Measurements from ENCODE around the gene NAAA. TPM values are rescaled to one million over a fixed set of nuclear protein-coding genes. Genes with fewer than 3 reads are reported as not detected.

NAAA gene
- total RNA-seq, 4 donors from 2014 or later: 26.9 to 68.6 (median 47.0) TPM

DNA sequence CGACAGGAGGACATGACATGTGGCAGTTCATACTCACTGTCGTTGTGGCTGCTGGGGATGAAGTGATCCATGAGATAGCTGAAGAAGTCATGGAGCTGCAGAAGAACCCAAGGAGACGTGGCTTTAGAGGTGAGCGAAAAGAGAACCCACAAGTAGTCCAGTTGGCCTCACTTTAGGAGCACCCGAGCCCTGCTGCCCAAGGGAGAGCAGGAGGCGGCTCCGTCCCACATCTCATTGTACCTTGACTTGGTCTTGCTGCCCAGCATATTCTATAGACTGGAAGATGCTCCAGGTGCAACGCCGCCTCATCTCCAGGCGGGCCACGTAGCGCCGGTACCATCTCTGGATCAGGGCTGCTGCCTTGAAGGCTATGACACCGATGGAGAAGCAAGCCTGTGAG is 49.2 kb downstream of the NAAA start:
- H3K27me3 ChIP-seq: peaks cover 6% of the 10 kb centered on the region
- no peaks in the 10 kb centered on the region for H3K4me1 ChIP-seq
- no peaks in the 10 kb centered on the region for H3K36me3 ChIP-seq
- 93% methylated on average over 12 of the region's 14 CpGs for WGBS
- DNase-seq (ENCODE audit: low spot score in 2 of 2): no peak
- H3K27ac ChIP-seq: no peak overlapping the region
- H3K4me3 ChIP-seq: no peak overlapping the region
- H3K9me3 ChIP-seq: no peaks in the 10 kb centered on the region
- TF ChIP-seq POLR2A (IDR thresholded peaks at IDR 0.05): no peak
- no peak for TF ChIP-seq POLR2AphosphoS5 (IDR thresholded peaks at IDR 0.05)
- TF ChIP-seq, protein P1, sequence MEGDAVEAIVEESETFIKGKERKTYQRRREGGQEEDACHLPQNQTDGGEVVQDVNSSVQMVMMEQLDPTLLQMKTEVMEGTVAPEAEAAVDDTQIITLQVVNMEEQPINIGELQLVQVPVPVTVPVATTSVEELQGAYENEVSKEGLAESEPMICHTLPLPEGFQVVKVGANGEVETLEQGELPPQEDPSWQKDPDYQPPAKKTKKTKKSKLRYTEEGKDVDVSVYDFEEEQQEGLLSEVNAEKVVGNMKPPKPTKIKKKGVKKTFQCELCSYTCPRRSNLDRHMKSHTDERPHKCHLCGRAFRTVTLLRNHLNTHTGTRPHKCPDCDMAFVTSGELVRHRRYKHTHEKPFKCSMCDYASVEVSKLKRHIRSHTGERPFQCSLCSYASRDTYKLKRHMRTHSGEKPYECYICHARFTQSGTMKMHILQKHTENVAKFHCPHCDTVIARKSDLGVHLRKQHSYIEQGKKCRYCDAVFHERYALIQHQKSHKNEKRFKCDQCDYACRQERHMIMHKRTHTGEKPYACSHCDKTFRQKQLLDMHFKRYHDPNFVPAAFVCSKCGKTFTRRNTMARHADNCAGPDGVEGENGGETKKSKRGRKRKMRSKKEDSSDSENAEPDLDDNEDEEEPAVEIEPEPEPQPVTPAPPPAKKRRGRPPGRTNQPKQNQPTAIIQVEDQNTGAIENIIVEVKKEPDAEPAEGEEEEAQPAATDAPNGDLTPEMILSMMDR (IDR thresholded peaks at IDR 0.05): no peak
- no peak for TF ChIP-seq EP300 (IDR thresholded peaks at IDR 0.05)

DNA sequence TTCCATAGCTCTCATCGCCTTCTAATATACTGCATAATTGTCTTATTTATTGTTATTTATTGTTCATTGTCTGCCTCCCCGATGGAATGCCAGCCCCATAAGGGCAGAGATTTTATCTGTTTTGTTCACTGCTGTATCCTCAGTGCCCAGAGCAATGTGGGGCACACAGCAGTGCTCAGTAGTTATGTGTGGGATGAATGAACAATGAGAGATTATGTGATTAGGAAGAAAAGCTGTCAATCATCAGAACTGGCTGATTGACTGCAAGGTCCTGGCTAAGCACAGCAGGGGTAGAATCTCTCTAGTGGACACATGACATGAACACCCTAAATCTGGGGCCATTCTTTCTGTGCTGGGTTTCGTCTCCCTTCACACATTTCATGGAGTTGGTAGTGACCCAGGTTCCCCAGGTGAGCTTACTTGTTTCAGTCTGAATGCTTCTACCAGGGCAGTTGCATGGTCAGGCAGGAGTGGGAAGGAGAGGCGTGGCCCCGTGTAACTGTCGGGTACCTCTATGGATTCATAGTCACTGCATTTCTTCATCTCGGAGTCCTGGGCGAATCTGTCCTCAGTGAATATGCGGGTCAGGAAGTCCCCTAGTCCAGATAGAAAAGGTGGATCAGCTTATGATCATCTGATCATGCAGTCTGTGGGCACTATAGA is 51.1 kb downstream of the NAAA start:
- H3K27ac ChIP-seq: no peak overlapping the region
- TF ChIP-seq EP300 (IDR thresholded peaks at IDR 0.05) (no peak), POLR2A (IDR thresholded peaks at IDR 0.05) (no peak), POLR2AphosphoS5 (IDR thresholded peaks at IDR 0.05) (no peak)
- TF ChIP-seq, protein P1 (IDR thresholded peaks at IDR 0.05): no peak
- 80% methylated on average over 9 of the region's 9 CpGs for WGBS

DNA sequence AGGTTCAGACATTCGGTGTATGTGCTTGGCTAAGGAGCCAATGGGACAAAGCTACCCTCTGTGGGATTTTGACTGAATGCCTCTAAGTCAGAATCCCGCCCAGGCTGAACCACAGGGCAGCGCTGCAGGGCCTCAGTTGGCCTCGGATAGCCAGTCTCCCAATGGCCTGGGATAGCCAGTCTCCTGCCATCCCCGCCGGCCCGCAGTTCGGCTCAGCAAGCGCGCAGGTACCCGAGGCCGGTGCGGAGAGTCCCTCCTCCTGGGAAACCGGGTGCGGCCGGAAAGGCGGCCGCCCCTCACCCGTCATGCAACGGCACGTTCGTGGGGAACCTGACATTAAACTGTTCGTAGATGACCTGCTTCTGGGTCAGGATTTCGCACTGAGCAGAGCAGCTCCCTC is 54.7 kb downstream of the NAAA start:
- WGBS: 80% methylated on average over 15 of the region's 24 CpGs
- H3K36me3 ChIP-seq: no peaks in the 10 kb centered on the region
- DNase-seq (ENCODE audit: low spot score in 2 of 2): no peak
- TF ChIP-seq POLR2A (IDR thresholded peaks at IDR 0.05): no peak
- TF ChIP-seq, protein P1 (IDR thresholded peaks at IDR 0.05): no peak
- TF ChIP-seq EP300 (IDR thresholded peaks at IDR 0.05): no peak
- no peak for TF ChIP-seq POLR2AphosphoS5 (IDR thresholded peaks at IDR 0.05)
- no peak overlapping the region for H3K4me3 ChIP-seq
- no peaks in the 10 kb centered on the region for H3K9me3 ChIP-seq
- H3K27ac ChIP-seq: no peak overlapping the region
- H3K27me3 ChIP-seq: peaks cover 7% of the 10 kb centered on the region
- H3K4me1 ChIP-seq: no peaks in the 10 kb centered on the region

More for the DNA sequence above, 51.1 kb downstream of the NAAA start:
- DNase-seq (ENCODE audit: low spot score in 2 of 2): no peak
- Histone ChIP-seq H3K9me3 (no peaks in the 10 kb centered on the region), H3K4me1 (no peaks in the 10 kb centered on the region), H3K27me3 (peaks cover 11% of the 10 kb centered on the region), H3K4me3 (no peak overlapping the region), H3K36me3 (no peaks in the 10 kb centered on the region)

DNA sequence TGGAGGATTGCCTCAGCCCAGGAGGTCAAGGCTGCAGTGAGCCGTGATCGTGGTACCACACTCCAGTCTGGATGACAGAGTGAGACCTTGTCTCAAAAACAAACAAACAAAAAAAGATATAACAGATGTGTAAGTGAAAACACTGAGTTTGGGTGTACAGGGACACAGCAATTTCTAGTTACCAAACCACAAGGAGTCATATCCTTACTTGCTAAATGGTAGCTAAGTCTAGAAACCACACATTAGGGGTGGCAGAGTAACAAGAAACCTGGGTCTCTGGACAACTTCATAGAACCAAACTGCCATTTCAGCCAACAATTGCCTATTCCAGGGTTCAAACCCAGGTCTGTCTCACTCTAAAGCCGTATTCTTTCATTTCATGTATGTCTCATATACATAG is 59.3 kb downstream of the NAAA start:
- Histone ChIP-seq H3K4me1 (no peaks in the 10 kb centered on the region), H3K27me3 (peaks cover 5% of the 10 kb centered on the region), H3K27ac (no peak overlapping the region), H3K9me3 (no peaks in the 10 kb centered on the region), H3K36me3 (no peaks in the 10 kb centered on the region), H3K4me3 (no peak overlapping the region)
- 97% methylated on average over 3 of the region's 3 CpGs for WGBS
- no peak for DNase-seq (ENCODE audit: low spot score in 2 of 2)
- TF ChIP-seq EP300 (IDR thresholded peaks at IDR 0.05) (no peak), POLR2A (IDR thresholded peaks at IDR 0.05) (no peak), POLR2AphosphoS5 (IDR thresholded peaks at IDR 0.05) (no peak)
- TF ChIP-seq, protein P1 (IDR thresholded peaks at IDR 0.05): no peak

- H3K27ac ChIP-seq: no peak overlapping the region
- H3K4me1 ChIP-seq: no peaks in the 10 kb centered on the region
- 50% methylated on average over 1 of the region's 1 CpG for WGBS
- no peaks in the 10 kb centered on the region for H3K36me3 ChIP-seq
- TF ChIP-seq, protein P1 (IDR thresholded peaks at IDR 0.05): no peak
- TF ChIP-seq POLR2A (IDR thresholded peaks at IDR 0.05): no peak
- no peak for TF ChIP-seq POLR2AphosphoS5 (IDR thresholded peaks at IDR 0.05)
- H3K4me3 ChIP-seq: no peak overlapping the region
- H3K9me3 ChIP-seq: no peaks in the 10 kb centered on the region
- no peak for DNase-seq (ENCODE audit: low spot score in 2 of 2)
- no peaks in the 10 kb centered on the region for H3K27me3 ChIP-seq
These were observed 60.5 kb downstream of the NAAA start for GRCh38 chr4:75880278-75880677.

Measured in suprapubic skin (tissue), 4 donors.